Endometrial microvascular endothelial cells (primary cell): ENCODE data around the gene ARID4A. TPM values are rescaled to one million over a fixed set of nuclear protein-coding genes. Genes with fewer than 3 reads are reported as not detected.
"Not testable (repeated sequence)": the region's sequence is repeated elsewhere in the genome, so short reads cannot be mapped to it uniquely, and the experiment has no call there.

Experiments used
- in situ Hi-C: cut with HindIII; loops from 2 replicates; pipeline ENCODE4 v1.10.0; 2017; ENCODE audit warnings: low sequenced_read_pairs, low pct_unique_long_range_greater_than_20kb; ENCODE audit errors: inconsistent ontology term
- total RNA-seq: library from RNA; depleted of rRNA; stranded (reverse); fragments of >200 nt; gene quantifications from one replicate; pipeline ENCODE4 v1.2.3, GENCODE V29; 2015; ENCODE audit errors: inconsistent ontology term

ARID4A gene
- 4.6 TPM for total RNA-seq

GRCh38 chr14:58298477-58299400 is at the start of gene ARID4A:
ARID4A (plus strand) TSS chr14:58298555; CDS start chr14:58299855, 1,300 bp downstream.
- in situ Hi-C loops, result no loop called here

- in situ Hi-C loops, result no loop called here
Observed at GRCh38 chr14:58249611-58250010, 48.7 kb upstream of the ARID4A start.

- in situ Hi-C loops, result no loop called here
Observed at GRCh38 chr14:58258156-58258555, 40.2 kb upstream of the ARID4A start.

- in situ Hi-C loops, result not testable (repeated sequence)
Observed at GRCh38 chr14:58262005-58262404, 36.4 kb upstream of the ARID4A start.

GRCh38 chr14:58265401-58265800 is 33.0 kb upstream of the ARID4A start:
- in situ Hi-C loops, result no loop called here

- in situ Hi-C loops, result no loop called here
Observed at GRCh38 chr14:58270628-58271027, 27.7 kb upstream of the ARID4A start.

- in situ Hi-C loops, result no loop called here
Observed at GRCh38 chr14:58272588-58273372, 25.6 kb upstream of the ARID4A start.

- in situ Hi-C loops, result no loop called here
Observed at GRCh38 chr14:58274881-58275280, 23.5 kb upstream of the ARID4A start.

GRCh38 chr14:58275527-58276190 is 22.7 kb upstream of the ARID4A start:
- in situ Hi-C loops, result no loop called here

- in situ Hi-C loops, result no loop called here
Observed at GRCh38 chr14:58276208-58276607, 22.1 kb upstream of the ARID4A start.

- in situ Hi-C loops, result no loop called here
Observed at GRCh38 chr14:58278177-58278576, 20.2 kb upstream of the ARID4A start.

GRCh38 chr14:58280954-58281787 is 17.2 kb upstream of the ARID4A start:
- in situ Hi-C loops, result no loop called here

GRCh38 chr14:58281969-58282368 is 16.4 kb upstream of the ARID4A start:
- in situ Hi-C loops, result no loop called here

- in situ Hi-C loops, result no loop called here
Observed at GRCh38 chr14:58282925-58283593, 15.3 kb upstream of the ARID4A start.

- in situ Hi-C loops, result no loop called here
Observed at GRCh38 chr14:58283730-58284129, 14.6 kb upstream of the ARID4A start.

GRCh38 chr14:58285132-58285531 is 13.2 kb upstream of the ARID4A start:
- in situ Hi-C loops, result no loop called here

- in situ Hi-C loops, result no loop called here
Observed at GRCh38 chr14:58287607-58288042, 10.7 kb upstream of the ARID4A start.
